ENCODE data around the gene ENTR1.
"Not testable (repeated sequence)": the region's sequence is repeated elsewhere in the genome, so short reads cannot be mapped to it uniquely, and the experiment has no call there.

Gene ENTR1

GRCh38 chr9:136405904-136406303 lies 4.5 kb downstream of the ENTR1 start:
- not testable (repeated sequence) for H3K27ac ChIP-seq (ENCODE audit: low read depth, low read length); H3K27me3 ChIP-seq (ENCODE audit: control insufficient read depth, insufficient read depth, low read length); H3K4me3 ChIP-seq (ENCODE audit: low read length); H3K9ac ChIP-seq (ENCODE audit: low read length); H3K4me1 ChIP-seq (ENCODE audit: control insufficient read depth, insufficient read depth, low read length)
- H3K36me3 ChIP-seq (ENCODE audit: control insufficient read depth, insufficient read depth, low read length), result peaks cover 13% of the 10 kb centered on the region

GRCh38 chr9:136405481-136405880 lies 4.9 kb downstream of the ENTR1 start:
- no peak overlapping the region for H3K27ac ChIP-seq (ENCODE audit: low read depth, low read length)
- H3K36me3 ChIP-seq (ENCODE audit: control insufficient read depth, insufficient read depth, low read length), result peaks cover 13% of the 10 kb centered on the region
- H3K4me3 ChIP-seq (ENCODE audit: low read length), result no peak overlapping the region
- H3K4me1 ChIP-seq (ENCODE audit: control insufficient read depth, insufficient read depth, low read length), result peaks cover 3% of the 10 kb centered on the region
- H3K9ac ChIP-seq (ENCODE audit: low read length), result no peak overlapping the region
- no peaks in the 10 kb centered on the region for H3K27me3 ChIP-seq (ENCODE audit: control insufficient read depth, insufficient read depth, low read length)

GRCh38 chr9:136404801-136405136 lies 5.6 kb downstream of the ENTR1 start:
- Histone ChIP-seq H3K27ac (ENCODE audit: low read depth, low read length) (no peak overlapping the region), H3K27me3 (ENCODE audit: control insufficient read depth, insufficient read depth, low read length) (no peaks in the 10 kb centered on the region), H3K36me3 (ENCODE audit: control insufficient read depth, insufficient read depth, low read length) (peaks cover 13% of the 10 kb centered on the region)

DNA sequence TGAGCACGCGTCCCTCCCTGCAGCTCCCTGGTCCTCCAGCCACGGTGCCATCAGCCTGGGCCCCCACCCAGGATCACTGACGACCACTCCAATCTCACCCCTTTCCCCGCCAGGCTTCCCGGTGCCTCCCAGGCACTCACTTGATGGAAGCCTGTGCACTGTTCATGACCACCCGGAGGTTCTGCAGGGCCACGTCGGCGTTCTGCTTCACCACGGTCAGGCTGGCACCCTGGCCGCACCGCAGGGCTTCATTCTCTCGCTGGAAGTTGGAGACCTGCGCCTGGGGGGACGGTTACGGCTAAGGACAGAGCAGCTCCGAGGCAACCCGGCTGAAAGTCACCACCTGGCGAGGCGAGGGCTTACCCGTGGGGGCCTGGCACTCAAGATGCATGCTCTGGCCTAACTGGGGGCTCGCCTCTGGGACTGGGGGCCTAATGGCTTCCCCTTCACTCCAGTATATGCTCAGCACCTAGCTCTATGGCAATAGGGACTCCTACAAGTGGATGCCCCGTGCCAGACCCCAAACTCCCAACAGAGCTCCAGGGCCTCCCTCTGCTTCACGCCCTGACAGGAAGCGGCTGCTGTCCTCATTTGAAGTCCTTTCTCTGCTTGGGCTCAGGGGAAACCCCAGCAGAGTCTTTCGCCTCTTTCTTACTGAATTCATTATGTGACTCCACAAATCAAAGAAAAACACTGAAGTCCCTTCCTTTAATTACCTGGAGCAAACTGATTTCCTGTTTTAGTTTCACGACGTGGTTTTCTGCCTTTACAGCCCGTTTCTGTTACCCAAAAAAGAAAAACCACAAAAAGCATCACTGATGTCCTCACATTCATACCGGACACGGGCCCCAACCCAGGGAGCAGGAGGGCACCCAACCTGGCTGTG lies 6.3 kb downstream of the ENTR1 start:
- no peak overlapping the region for H3K9ac ChIP-seq (ENCODE audit: low read length)
- peaks cover 4% of the 10 kb centered on the region for H3K4me1 ChIP-seq (ENCODE audit: control insufficient read depth, insufficient read depth, low read length)
- H3K36me3 ChIP-seq (ENCODE audit: control insufficient read depth, insufficient read depth, low read length), result peaks cover 13% of the 10 kb centered on the region
- H3K4me3 ChIP-seq (ENCODE audit: low read length), result peak overlapping the region; percentile 7
- H3K27ac ChIP-seq (ENCODE audit: low read depth, low read length), result no peak overlapping the region
- no peaks in the 10 kb centered on the region for H3K27me3 ChIP-seq (ENCODE audit: control insufficient read depth, insufficient read depth, low read length)

More at GRCh38 chr9:136404801-136405136, 5.6 kb downstream of the ENTR1 start:
- peaks cover under 1% of the 10 kb centered on the region for H3K4me1 ChIP-seq (ENCODE audit: control insufficient read depth, insufficient read depth, low read length)
- H3K9ac ChIP-seq (ENCODE audit: low read length), result no peak overlapping the region
- H3K4me3 ChIP-seq (ENCODE audit: low read length), result no peak overlapping the region

DNA sequence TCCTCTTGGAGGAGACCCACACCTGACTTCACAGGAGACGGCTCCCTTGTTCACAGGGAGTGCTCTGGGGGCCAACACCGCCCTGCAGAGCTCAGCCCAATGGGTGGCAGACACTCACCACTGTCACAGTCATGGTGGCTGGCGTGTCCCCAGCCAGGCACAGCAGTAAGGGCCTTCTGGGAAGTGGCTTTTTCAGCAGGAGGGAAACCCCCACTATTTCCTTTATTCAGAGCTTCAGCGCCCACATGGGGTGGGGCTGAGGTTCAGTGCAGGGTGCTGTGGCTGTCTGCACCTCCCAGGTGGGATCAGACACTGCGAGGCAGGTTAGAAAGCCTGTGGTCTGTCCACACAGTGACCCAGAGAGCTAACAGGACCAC lies 6.9 kb downstream of the ENTR1 start:
- H3K36me3 ChIP-seq (ENCODE audit: control insufficient read depth, insufficient read depth, low read length), result peaks cover 13% of the 10 kb centered on the region
- no peaks in the 10 kb centered on the region for H3K27me3 ChIP-seq (ENCODE audit: control insufficient read depth, insufficient read depth, low read length)
- peaks cover 6% of the 10 kb centered on the region for H3K4me1 ChIP-seq (ENCODE audit: control insufficient read depth, insufficient read depth, low read length)
- H3K4me3 ChIP-seq (ENCODE audit: low read length), result peak overlapping the region; percentile 7
- no peak overlapping the region for H3K9ac ChIP-seq (ENCODE audit: low read length)
- H3K27ac ChIP-seq (ENCODE audit: low read depth, low read length), result no peak overlapping the region

DNA sequence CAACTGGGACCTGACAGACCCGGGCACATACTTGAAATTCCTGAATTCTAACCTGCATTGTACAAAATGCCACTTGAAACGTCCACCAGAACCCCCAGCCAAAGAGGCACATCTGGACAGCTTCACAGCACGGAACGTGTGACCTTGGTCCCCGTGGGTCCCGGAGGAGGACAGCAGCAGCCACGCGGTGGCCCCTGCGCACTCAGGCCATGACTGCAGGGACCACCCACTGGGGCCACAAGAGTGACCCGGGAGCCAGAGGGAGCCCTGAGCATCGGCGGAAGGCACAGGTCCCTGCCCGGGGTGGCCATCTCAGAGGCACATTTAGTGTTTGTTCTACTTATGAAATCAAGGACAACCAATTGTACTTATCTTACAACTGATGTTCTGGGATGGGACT lies 8.3 kb downstream of the ENTR1 start:
- no peaks in the 10 kb centered on the region for H3K27me3 ChIP-seq (ENCODE audit: control insufficient read depth, insufficient read depth, low read length)
- H3K4me3 ChIP-seq (ENCODE audit: low read length), result no peak overlapping the region

GRCh38 chr9:136401173-136401922 lies 9.1 kb downstream of the ENTR1 start:
- Histone ChIP-seq H3K27ac (ENCODE audit: low read depth, low read length) (no peak overlapping the region), H3K36me3 (ENCODE audit: control insufficient read depth, insufficient read depth, low read length) (peaks cover 12% of the 10 kb centered on the region), H3K4me3 (ENCODE audit: low read length) (no peak overlapping the region), H3K4me1 (ENCODE audit: control insufficient read depth, insufficient read depth, low read length) (peaks cover 6% of the 10 kb centered on the region), H3K27me3 (ENCODE audit: control insufficient read depth, insufficient read depth, low read length) (no peaks in the 10 kb centered on the region), H3K9ac (ENCODE audit: low read length) (no peak overlapping the region)

More for the DNA sequence above, 8.3 kb downstream of the ENTR1 start:
- Histone ChIP-seq H3K4me1 (ENCODE audit: control insufficient read depth, insufficient read depth, low read length) (peaks cover 6% of the 10 kb centered on the region), H3K36me3 (ENCODE audit: control insufficient read depth, insufficient read depth, low read length) (peaks cover 13% of the 10 kb centered on the region), H3K9ac (ENCODE audit: low read length) (no peak overlapping the region), H3K27ac (ENCODE audit: low read depth, low read length) (no peak overlapping the region)

GRCh38 chr9:136400038-136400834 lies 10.2 kb downstream of the ENTR1 start, which contains the start of gene SNAPC4:
TSS of gene SNAPC4 (minus strand) at chr9:136400170. CDS start at chr9:136398428, 1,742 bp downstream.
- Histone ChIP-seq H3K27me3 (ENCODE audit: control insufficient read depth, insufficient read depth, low read length) (no peaks in the 10 kb centered on the region), H3K27ac (ENCODE audit: low read depth, low read length) (peak within 1 kb of the TSS; percentile 45), H3K4me1 (ENCODE audit: control insufficient read depth, insufficient read depth, low read length) (peaks cover 6% of the 10 kb centered on the region), H3K4me3 (ENCODE audit: low read length) (peak within 1 kb of the TSS; percentile 90), H3K36me3 (ENCODE audit: control insufficient read depth, insufficient read depth, low read length) (peaks cover 12% of the 10 kb centered on the region), H3K9ac (ENCODE audit: low read length) (peak within 1 kb of the TSS; percentile 71)

- Histone ChIP-seq H3K27ac (ENCODE audit: low read depth, low read length) (peak overlapping the region; percentile 45), H3K36me3 (ENCODE audit: control insufficient read depth, insufficient read depth, low read length) (peaks cover 13% of the 10 kb centered on the region), H3K4me3 (ENCODE audit: low read length) (peak overlapping the region; percentile 90)
These were observed 11.0 kb downstream of the ENTR1 start for GRCh38 chr9:136399176-136400037.

GRCh38 chr9:136398286-136398685 lies 12.1 kb downstream of the ENTR1 start:
- peaks cover 10% of the 10 kb centered on the region for H3K36me3 ChIP-seq (ENCODE audit: control insufficient read depth, insufficient read depth, low read length)
- no peak overlapping the region for H3K9ac ChIP-seq (ENCODE audit: low read length)
- H3K4me1 ChIP-seq (ENCODE audit: control insufficient read depth, insufficient read depth, low read length), result peaks cover 6% of the 10 kb centered on the region
- H3K27ac ChIP-seq (ENCODE audit: low read depth, low read length), result no peak overlapping the region
- no peak overlapping the region for H3K4me3 ChIP-seq (ENCODE audit: low read length)
- no peaks in the 10 kb centered on the region for H3K27me3 ChIP-seq (ENCODE audit: control insufficient read depth, insufficient read depth, low read length)

More at GRCh38 chr9:136399176-136400037, 11.0 kb downstream of the ENTR1 start:
- Histone ChIP-seq H3K4me1 (ENCODE audit: control insufficient read depth, insufficient read depth, low read length) (peaks cover 6% of the 10 kb centered on the region), H3K27me3 (ENCODE audit: control insufficient read depth, insufficient read depth, low read length) (no peaks in the 10 kb centered on the region), H3K9ac (ENCODE audit: low read length) (peak overlapping the region; percentile 71)

DNA sequence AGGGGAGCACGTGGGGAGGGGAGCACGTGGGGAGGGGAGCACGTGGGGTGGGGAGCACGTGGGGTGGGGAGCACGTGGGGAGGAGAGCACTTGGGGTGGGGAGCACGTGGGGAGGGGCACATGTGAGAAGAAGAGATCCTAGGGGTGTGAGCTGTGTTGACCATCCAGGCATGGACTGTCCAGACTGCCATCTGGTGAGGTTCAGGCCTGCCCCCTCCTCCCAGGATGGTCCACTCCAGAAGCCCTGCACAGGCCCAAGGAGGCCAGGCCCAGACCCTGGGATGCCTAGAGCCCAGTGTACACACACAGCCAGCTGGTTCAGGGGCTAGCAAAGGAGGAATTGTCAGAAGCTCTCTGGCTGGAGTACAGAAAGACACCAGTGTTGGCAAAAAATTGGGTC lies 12.8 kb downstream of the ENTR1 start:
- Histone ChIP-seq H3K9ac (ENCODE audit: low read length) (no peak overlapping the region), H3K4me1 (ENCODE audit: control insufficient read depth, insufficient read depth, low read length) (peaks cover 6% of the 10 kb centered on the region), H3K36me3 (ENCODE audit: control insufficient read depth, insufficient read depth, low read length) (peaks cover 10% of the 10 kb centered on the region), H3K4me3 (ENCODE audit: low read length) (no peak overlapping the region), H3K27ac (ENCODE audit: low read depth, low read length) (no peak overlapping the region), H3K27me3 (ENCODE audit: control insufficient read depth, insufficient read depth, low read length) (no peaks in the 10 kb centered on the region)
